Stimulated activated CD4-positive, alpha-beta T cell treated with anti-CD3 and anti-CD28 coated beads, Interleukin-1b, Interleukin-23, amount 100 ng/mL, for 48 hours (primary cell): ENCODE measurements around the gene FSTL5.

Experiments
- DNase-seq: peaks from one replicate; pipeline ENCODE4 v3.0.0-alpha.2; 2020

The FSTL5 gene

DNA sequence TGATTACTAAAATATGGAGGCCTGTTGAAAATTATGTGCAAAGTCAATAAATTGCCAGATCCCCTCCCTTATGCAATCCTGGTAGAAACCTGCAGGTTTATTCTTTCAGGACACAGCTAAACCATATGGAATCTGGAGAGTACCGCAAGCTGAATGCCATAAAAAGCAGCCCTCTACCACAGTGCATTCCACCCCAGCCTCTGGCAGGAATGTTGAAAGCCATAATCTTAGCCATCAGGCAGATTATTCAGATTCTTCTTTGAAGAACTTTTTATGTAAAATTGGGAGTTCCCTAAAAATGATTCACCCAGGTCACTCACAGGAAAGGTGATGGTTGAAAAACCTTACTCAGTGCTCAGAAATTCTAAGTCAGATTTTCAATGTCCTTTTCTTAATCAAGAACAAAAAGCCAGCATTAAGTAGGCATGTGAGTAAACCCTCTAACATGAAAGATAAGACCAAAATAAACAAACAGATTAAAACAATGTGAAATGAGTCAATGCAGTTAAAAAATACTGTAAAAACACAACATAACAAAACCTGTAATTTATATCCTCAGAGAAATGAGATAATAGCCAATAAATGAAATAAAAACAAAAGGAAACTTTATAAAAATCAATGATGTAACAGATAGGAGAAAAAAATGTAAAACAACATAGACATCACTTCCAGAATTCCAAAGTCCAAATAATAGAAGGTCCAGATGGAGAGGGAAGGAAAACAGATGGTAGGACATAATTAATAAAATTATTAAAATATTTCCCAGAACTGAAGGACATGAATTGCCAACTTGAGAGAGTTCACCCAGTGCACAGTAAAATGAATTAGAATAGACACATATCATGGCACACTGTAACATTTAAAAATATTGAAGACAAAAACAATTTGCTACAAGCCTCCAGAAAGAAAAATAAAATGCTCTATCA is 226.9 kb downstream of the FSTL5 start:
- no peak for DNase-seq

DNA sequence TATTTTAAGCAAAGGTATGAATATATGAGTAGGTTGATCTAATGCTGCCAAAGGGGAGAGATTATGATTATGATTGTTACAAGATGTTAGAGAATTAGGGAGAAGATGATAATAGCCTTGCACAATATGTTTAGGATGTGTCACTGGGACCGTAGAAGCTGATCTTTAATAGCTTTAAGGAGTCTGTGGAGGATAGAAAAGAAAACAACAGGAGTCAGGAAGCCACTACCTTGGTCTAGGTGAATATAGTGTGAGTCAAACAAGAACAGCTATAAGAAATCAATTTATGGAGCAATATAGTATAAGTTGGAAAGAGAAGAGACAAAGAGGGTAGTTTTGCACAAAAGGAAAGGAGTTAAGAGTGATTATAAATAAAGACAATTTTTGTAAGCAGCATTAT is 232.7 kb downstream of the FSTL5 start:
- no peak for DNase-seq

DNA sequence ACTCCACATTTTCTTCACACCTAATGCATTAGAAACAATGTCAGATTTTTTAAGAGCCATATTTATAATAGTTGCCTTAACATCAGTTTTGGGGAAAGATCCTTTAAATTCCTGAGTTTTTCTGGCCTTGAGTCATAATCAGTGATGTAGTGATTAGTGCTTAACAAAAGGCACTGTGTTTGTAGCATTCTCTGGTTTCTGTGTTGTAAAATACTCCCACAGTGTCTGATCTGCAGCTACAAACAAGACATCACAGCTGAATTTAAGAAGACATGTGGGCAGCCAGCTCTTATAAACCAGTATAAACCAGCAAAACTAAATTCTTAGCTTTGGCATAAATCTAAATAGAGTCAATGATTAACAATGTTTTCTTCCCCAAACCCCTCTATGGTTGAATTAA is 233.8 kb downstream of the FSTL5 start:
- DNase-seq = no peak

DNA sequence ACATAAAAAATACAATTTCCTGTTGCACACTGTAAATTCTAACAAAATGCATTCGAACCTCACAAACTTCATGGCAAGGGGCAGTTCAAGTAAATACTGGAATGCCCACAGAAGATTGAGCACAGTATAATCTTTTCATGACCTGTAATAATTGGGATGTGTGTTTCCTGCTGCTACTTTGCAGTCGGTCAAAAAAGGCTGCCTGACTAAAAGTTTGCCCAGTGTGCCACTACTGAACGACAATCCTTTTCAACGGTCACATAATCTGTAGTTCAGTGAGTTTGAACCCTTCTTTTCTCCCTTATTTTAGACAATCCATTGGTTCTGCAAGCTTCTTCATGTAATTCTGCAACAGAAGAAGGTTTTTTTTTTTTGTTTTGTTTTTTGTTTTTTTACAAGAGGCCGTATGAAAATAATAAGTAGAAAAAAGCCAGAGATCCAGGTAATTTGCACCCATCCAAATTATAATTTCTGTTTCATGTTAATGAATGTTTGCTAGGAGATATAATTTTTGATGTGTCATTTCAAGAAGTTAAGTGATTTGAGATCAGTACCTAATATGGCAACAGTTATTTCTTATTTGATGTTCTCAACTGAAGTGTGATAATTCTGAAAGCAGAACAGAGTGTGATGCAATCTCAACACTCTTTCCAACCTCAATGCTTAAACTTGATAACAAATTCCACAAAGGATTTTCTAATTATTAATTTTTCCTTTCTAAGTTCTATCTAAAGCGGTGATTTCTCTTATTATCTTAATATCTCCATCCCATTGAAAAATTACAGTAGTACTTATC is 237.6 kb downstream of the FSTL5 start:
- no peak for DNase-seq

DNA sequence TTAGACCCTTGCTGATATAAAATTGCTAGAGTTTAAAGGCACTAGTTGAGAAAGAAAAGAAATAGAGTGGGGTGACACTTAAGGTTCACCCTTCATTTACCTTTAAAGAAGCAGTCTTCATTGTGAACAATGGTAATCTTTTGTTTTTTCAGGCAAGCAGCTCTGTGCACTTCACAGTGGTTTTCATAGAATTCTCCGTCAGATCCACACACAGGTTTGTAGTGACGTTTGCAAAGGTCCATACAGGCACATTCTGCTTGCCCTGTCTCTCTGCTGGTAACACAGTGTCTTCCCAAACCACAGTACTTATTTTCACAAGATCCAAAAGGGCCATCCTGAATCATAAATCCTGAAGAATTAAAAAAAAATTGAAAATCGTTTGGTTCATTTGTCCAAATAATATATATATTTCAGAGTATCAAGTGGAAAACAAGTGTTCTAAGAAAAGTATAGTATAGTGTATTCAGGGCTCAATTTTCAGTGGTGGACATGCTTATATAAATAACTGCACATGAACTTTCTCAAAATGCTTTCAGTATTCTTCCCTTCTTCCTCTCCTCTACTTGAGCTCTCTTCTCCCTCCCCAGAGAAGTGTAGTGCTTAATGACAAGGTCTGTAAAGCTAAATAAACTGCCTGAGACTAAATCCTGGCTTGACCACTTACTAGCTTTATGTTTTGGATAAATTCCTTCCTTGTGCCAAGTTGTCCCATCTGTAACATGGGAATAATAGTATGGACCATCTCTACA is 243.3 kb downstream of the FSTL5 start:
- DNase-seq = no peak

DNA sequence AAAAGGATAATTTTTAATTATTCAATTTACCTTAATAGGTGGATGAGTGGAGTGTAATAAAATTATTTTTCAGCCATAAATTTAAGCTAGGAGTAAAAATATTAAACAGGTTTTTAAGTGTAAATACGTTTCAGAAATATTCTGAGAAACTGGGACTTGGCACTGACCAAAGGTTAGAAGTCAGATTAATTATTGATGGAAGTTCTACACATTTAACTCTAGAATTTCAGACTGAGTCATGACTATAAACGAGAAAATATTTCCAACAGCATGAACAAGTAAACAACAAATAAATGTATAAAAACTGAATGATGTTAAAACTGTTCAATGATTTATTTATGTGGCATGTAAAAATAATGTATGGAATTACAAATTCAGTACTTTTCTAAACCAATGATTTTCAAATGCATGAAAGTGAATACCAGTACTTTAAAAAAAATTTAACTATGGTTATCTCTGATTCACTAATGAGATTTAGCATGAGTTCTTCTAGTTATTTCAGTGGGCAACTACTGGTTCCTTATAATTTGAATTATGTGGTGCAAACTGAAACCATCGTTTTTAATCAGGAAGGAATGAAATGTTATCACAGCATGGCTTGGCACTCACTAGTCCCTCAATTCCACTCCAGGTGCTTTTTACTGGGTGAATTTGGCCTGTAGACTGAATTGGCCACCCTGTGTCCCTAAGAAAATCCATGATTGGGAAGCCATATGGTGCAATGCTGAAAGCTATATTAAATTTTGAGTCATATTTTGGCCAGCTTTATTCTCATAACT is 244.2 kb downstream of the FSTL5 start:
- no peak for DNase-seq

DNA sequence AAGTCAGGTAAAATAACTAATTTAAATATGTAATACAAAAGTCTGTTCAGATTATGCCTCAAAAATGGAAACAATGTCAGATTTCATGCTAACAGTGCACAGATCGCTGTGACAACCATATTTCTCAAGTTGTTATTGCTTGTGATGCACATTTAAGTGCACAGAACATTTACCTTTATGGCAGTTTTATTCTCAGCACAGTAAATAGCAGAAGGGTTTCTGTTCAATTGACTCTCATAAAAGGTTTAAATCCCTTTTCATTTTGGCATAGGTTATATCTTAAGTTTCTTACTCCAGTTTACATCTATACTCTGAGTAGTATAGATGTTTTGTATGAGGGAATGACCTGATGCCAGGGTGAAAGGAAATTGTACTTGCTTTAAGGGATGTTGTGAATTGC is 247.8 kb downstream of the FSTL5 start:
- no peak for DNase-seq

DNA sequence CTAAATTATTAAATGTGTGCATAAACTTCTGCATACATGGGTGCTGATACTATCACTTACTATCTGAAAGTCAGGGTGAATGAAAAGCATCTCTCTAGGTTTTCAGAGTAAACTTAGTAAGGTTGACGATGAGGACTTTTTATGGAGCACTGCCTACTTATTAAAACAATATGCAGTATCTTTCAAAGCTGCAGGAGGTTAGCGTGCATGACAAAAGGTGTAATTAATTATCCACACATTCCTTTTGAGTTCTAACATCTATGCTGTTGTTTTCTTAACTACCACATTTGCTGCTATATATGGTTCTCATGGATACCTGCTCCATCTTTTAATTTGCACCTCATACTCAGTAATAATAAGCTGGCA is 256.2 kb downstream of the FSTL5 start:
- DNase-seq = no peak

DNA sequence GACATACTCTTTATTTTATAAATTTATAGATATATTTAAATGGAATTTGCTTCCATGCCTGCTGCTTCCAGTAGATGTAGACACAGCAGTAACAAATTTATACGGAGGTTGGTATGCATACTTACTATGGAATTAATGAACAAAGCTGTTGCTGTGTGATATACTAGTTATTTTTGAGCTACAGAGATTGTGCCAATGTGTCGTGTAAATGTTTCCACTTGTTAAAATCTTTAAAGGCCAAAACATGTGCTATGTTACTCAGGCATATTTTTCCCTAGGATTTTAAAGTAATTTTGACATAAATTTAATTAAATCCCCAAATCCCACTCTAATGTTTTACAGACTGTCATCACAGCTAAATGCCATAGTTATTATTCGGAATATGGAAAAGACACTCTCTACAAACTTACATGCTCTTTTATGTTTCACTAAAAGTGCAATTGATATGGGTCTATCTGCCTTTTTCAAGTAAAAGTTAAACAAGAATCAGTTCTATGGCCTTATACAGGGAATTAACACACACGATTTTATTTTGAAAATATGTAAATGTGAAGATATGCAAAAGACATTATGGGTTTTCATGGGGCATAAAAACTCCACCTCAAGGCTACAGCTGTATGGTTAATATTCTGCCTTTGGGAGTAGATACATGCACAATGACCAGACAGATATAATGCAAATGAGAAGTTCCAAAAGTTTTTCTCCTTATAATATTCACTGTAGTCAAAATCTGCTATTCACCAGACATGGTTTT is 256.8 kb downstream of the FSTL5 start:
- no peak for DNase-seq

DNA sequence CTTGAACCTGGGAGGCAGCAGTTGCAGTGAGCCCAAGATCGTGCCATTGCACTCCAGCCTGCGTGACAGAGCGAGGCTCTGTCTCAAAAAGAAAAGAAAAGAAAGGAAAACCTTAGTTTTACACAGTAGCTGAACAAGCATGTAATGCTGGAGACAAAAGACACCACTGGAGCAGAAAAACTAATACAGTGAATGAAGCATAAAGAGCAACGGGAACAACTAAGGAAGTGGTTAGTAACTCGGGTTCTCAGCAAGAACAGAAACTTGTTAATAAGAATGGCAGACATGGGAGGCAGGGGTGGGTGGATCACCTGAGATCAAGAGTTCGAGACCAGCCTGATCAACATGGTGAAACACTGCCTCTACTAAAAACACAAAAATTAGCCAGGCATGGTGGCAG is 263.7 kb downstream of the FSTL5 start:
- DNase-seq = no peak

DNA sequence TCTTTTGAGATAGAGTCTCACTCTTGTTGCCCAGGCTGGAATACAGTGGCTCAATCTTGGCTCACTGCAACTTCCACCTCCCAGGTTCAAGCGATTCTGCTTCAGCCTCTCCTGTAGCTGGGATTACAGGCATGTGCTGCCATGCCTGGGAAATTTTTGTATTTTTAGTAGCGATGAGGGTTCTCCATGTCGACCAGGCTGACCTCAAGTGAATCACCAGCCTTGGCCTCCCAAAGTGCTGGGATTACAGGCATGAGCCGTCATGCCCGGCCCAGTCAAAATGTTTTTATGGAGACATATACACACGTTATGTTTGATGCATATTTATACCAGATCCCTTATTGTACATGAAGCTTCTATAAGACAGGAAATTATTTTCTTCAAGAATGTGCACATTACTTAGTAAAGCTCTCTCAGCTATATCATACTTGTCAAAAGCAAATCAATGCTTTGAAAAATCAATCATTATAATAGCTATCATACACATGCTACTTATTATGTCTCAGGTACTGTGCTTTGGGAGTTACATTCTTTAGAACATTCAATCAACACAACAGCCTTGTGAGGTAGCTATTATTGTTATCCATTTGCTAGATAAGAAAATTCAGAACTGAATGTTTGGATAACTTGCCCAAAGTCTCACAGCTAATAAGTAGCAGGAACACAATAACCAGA is 269.2 kb downstream of the FSTL5 start:
- no peak for DNase-seq

DNA sequence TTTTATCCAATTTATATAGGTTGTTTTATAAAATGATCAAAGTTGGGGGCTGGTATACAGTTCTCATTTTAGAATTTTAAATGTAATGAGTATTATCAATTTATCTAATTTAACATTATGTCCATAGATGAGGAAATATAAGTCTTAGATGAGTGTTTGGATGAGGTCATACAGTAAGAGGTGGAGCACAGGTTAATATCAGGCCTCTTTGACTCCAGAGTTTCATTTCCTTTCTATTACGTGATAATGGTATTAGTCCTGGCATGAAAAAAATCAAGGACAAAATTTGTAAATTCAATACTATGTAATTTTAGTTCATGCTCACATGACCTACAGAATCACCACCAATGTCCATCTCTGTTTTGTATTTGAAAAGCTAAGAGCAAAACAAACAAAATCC is 269.8 kb downstream of the FSTL5 start:
- no peak for DNase-seq

DNA sequence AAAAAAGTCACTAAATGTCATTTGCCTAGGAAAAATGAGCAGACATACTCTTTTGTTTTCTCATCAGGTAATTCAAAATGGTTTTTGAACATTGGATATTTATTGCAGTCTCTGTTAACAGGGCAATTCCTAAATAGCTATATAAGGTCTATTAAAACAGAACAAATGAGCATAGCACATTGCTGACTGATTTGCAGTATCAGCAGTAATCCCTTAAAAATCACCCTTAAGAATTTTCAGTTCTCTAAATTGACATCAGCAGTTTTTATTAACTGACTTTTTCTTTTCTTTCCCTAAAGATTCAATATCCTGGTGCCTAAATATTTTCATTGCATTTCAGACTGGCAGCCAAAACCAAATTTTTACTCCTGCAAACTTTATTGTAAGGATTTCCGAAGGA is 270.2 kb downstream of the FSTL5 start:
- DNase-seq = no peak

DNA sequence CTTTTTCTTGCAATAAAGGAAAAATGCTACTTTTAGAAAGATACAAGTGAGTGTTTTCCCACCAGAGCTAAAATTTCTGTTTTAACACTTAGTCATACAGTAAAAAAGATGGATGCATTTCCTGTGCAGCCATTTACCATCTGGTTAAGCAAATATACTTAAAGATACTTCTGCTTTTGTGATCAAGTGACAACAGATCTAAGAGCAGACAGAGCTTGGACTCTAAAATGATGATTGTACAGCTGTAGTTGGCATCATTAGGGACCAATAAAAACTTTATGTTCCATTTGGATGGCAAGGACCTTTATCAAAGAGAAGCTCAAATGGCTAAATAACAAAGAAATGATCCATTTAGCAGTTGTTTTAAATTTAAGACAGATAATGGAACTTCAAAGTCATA is 270.8 kb downstream of the FSTL5 start:
- DNase-seq = no peak

DNA sequence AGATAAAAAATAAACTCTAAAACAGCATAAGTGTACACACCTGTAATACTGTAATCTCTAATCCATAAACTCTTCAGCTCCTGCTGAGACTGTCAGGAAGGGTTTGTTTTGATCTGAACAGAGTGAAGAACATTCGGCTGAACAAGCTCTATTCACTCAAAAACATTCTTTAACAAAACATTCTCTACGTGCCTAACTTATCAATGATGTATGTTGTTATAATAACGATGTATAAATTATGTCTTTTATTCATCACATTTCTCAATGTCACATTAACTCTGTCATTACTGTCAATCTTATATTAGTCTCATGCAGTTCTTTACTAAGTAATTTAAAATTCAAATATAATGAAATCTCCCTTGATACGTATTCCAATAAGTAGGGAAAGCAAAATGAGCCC is 280.6 kb downstream of the FSTL5 start:
- no peak for DNase-seq

DNA sequence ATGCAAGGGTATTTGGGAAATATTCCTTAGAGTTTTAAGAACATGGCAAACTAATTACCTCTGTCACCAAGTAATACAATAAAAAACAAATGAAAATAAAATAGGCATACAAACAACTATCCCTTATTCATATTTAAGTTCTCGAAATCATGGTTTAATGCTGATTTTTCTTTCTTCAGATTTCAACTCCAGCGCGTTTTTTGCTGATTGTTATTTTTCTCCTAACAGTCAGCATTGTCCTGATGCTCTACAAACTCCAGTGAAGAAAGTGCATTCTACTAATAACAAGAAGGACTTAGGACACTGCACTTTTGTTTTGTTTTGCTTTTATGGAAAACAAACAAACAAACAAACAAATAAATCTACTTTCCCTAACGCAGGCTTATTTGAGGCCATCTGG is 282.4 kb downstream of the FSTL5 start:
- DNase-seq = no peak

DNA sequence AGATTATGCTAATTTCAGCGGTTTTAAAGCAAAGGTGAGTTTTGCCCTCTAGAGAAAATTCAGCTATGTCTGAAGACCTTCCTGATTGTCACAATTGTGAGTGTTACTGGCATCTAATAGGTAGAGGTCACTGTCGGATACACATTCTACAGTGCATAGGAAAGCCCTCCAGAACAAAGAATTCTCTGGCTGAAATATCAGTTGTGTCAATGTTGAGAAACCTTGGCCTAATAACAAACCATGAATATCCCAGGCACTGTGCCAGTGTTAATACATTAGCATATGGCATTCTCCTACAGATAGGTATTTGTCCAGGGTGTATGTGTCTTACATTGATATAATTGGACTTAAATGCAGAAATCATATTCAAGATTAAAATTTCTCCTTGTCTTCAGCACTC is 294.3 kb downstream of the FSTL5 start:
- no peak for DNase-seq

DNA sequence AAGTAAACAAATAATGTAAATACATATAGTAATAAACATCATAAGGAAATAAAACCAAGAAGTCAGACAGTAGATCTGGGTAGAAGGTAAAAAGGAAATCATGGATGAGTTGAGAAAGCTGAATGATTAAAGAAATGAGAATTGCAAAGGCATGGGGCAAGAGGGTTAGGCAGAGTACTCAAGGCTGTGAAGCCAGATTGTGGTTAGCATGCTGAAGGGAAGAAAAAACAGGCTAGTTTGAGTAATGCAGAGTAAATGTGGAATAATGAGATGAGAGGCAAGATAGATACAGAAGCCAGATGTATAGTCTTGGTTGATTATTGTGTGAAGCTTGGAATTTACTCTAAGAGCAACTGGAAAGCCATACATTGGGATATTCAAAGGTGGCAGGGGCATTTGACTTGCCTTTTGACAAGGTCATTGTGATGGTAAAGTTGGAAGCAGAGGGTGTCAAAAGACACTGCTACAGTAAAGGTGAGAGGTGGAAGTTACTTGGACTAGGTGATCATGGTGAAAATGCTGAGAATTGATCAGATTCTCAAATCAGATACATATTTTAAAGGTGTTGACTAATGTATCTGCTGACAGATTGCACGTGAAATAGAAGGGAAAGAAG is 307.0 kb downstream of the FSTL5 start:
- no peak for DNase-seq

DNA sequence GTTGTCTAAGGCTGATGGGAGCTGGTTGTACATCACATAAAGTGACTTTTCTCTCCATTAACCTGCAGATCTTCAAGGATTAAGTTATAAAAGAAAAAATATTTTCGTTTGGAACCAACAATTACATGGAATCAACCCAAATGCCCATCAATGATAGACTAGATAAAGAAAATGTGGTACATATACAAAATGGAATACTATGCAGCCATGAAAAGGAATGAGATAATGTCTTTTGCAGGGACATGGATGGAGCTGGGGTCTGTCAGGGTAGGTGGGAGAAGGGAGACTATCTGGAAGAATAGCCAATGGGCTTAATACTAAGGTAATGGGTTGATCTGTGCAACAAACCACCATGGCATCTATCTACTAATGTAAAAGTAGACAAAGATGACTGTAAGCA is 313.2 kb downstream of the FSTL5 start:
- no peak for DNase-seq

DNA sequence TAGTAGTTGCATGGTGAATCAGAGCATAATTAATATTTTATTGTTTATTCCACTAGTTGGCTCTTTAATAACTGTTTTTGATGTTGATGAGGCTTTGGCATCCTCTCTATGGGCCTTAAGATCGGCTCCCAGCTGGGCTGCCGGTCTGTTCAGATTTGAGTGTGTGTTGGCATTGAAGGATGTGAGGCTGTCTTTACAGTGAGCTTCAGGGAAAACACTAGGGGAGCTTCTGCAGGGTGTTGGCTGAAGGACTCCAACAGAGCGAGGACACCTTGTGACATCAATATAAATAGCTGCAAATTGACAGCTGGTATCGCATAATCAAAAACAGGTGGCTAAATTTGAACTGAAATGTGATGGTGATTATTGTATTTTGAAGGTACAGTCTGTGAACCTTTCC is 322.0 kb downstream of the FSTL5 start:
- no peak for DNase-seq

DNA sequence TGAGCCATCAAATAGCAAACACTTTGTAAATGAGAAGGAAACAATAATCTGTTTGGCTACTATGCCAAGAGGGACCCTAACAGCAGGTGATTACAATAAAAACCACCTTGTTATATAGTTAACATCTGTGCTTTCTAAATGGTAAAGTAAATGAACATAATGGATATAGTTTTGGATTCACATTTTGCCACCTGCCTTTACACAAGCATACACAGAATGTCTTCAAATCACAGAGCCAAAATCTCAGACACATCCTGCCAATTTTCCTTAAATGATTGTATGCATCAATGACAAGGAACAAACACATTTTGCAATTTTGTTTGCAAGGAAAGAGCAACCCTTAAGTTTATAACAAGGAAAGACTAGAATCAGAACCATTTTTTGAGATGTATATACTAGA is 334.2 kb downstream of the FSTL5 start:
- DNase-seq = no peak
